GM18858 (cell line): ENCODE results near the gene UFSP2.

Experiments
- ATAC-seq: cut with Tn5 transposase; IDR thresholded peaks from one replicate; pipeline ENCODE4 v1.9.1; 2021; ENCODE audit not compliant: unreplicated experiment

The UFSP2 gene

GRCh38 chr4:185429660-185430059, 3.9 kb upstream of the UFSP2 start:
- ATAC-seq = no peak

DNA sequence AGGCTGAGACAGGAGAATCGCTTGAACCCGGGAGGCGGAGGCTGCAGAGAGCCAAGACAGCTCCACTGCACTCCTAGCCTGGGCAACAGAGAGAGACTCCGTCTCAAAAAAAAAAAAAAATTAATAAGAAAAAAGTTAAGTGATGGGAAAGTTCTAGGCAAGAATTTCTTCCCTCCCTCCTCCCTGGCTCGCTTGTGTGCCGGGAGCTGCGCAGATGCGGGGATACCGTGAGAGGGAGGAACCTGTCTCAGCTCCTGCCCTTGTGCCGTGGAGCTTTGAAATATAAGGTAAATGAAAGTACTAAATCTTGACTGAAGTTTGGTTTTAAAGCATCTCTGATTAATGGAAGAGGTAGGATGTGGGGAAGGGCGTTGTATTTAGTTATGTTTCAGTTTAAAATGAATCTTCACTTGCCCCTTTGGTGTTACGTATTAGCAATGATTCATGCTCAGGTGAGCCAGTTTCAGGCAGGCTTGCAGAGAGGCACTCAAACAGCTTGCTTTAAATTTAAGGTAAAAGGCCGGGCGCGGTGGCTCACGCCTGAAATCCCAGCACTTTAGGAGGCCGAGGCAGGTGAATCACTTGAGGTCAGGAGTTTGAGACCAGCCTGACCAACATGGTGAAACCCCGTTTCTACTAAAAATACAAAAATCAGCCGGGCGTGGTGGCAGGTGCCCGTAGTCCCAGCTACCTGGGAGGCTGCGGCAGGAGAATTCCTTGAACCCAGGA, 1.4 kb upstream of the UFSP2 start:
- ATAC-seq = no peak

DNA sequence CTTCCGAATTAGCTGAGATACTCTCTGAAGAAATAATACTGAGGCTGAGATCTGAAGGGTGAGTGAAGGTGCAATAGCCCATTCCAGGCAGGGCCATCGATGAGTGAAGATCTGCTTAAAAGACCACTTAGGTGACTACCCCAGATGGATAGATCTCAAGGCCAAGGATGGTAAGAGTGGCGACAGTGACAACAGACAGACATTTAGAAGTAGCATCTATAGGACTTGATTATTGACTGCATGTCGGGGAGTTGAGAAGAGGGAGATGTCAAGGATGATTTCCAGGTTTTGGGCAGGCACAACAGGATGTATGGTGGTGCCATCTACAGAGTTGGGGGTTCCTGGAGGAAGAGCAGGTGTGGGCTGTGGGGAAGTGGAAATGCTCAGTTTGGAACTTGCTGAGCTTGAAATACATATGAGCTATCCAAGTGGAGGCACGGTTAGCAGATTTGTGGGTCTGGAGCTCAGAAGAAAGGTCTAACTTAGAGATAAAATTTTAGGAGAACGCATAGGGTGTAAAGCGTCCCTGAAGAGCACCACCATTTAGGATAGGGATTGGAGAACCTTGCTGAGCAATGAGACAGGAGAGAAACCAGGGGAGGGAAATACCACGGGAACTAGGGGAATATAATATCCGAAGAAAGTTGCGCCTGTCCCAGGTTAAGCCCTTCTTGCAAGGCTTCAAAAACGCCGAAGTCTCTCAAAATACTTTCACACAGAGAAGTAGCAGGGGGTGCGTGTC, 688 bp downstream of the UFSP2 start:
- no peak for ATAC-seq

DNA sequence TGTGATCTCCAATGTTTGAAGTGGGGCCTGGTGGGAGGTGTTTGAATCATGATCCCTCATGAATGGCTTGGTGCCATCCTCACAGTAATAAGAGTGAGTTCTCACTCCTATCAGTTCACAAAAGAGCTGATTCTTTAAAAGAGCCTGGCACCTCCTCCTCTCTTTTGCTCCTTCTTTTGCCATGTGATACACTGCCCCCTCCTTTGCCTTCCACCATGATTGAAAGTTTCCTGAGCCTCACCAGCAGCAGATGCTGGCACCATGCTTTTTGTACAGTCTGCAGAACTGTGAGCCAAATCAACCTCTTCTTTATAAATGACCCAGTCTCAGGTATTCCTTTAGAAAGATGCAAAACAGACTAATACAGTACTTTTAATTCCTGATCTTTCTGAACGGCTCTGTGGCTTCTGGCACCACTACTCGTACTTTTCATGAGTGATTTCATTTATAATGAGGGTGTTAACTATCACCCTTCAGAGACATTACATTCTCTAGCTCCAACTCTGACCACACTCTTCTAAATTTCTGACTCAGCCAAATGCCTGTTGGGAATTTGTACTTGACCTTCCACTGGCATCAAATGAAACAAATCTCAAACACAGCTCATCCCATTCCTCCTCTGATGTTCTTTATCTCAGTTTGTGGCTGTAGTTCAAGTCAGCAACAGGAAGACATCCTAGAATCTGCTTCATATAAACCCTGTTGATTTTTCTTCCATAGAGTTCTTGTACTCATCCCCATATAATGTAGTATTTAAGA, 4.2 kb downstream of the UFSP2 start:
- ATAC-seq = no peak

GRCh38 chr4:185416955-185417354, 8.8 kb downstream of the UFSP2 start:
- no peak for ATAC-seq

DNA sequence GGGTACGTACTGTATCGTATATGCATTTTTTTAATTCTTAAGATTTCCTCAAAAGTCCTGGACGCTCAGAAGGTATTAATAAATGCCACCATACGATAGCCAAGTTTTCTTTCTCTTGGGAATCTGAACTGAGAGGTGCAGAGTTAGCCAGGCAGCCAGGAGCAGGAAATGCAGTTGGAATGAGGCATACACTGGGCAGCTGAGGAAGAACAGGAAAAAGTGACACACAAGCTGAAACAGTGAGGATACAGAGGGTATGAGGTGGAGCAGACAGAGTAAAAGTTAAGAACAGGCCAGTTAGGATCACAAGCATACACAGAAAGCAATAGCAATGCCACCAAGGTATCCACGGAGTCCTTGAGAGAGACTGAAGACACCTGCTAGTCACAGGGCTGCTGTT, 13.4 kb downstream of the UFSP2 start:
- ATAC-seq = no peak

- ATAC-seq = no peak
These were observed 13.9 kb downstream of the UFSP2 start for GRCh38 chr4:185411849-185412248.

GRCh38 chr4:185408432-185408831, 17.3 kb downstream of the UFSP2 start:
- no peak for ATAC-seq

GRCh38 chr4:185405296-185405999, 20.3 kb downstream of the UFSP2 start:
- peak; percentile 66 for ATAC-seq

GRCh38 chr4:185404031-185404430, 21.7 kb downstream of the UFSP2 start:
- no peak for ATAC-seq

DNA sequence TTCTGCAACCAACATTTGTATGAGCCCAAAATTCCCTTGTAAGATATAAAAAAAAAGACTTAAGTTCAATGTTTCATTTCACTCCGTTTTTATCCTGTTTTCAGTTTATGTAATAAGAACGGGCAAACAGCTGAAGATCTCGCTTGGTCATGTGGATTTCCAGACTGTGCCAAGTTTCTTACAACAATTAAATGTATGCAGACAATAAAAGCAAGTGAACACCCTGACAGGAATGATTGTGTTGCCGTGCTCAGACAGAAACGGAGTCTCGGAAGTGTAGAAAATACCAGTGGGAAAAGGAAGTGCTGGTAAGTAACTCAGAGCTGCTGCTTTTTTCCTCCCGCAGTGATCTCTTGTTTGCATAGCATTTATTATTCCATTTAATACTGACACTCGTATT, 26.3 kb downstream of the UFSP2 start:
- no peak for ATAC-seq

GRCh38 chr4:185398618-185399017, 27.1 kb downstream of the UFSP2 start:
- ATAC-seq = no peak

DNA sequence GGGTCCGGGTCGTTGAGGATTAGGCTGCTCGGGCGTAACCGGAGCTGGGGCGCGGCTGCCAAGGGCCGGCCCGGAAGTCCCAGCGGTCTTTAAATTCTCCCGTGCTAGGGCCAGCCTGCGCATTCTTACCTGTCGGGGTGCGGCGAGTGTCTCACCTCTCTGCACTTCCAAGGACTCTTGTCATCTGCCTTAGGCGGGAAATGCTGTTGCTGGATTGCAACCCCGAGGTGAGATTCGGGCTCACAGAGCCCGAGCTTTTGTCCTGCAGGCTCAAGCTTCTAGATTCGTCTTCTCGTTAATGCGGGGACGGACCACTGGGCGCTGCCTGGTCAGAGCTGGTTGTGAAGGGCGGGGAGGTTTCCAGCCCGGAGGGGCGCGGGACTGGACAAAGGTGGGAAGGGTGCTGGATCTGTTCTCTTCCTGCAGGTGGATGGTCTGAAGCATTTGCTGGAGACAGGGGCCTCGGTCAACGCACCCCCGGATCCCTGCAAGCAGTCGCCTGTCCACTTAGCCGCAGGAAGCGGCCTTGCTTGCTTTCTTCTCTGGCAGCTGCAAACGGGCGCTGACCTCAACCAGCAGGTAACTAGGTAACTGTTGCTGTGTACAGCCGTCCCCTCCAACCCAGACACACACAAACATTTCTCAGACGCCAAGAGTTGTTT, 28.9 kb downstream of the UFSP2 start, which contains the start of gene ANKRD37:
TSS of gene ANKRD37 (plus strand) at position 118 of the 662 bp plus-strand sequence. CDS start at position 201, 83 bp downstream.
- no peak for ATAC-seq

DNA sequence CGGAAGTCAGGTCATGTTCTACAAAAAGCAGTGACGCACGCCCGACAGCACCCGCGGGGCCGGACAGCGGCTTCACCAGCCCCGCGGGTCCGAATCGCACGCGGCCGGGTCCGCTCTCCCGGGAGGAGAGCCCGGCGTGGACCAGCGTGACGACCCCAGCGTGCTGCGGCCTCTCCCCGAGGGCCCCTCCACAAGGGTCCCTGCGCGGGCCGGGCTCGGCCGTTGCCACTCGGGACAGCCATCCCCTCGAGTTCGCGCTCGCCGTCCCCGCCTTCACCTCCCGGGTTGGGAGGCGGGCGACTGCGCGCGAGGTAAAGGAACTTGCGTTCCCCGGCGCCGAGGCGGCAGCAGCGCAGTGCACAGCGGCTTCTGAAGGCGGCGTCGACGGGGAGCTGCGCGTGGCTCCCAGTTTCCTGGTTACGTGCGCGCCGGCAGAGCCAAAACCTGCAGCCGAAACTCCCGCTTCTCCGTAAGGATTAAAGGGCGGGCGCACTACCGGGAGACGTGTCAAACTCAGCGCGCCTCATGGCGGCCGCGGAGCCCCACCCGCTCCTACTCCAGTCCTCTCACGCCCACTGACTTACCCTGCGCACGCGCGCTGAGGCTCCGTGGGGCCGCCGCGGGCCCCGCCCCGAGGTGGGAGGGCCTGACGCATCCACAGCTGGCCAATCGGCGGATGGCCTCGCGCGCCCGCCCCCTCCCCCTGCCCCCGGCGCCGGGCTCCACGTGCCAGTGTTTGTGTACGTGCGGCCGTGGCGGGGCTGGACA, 29.6 kb downstream of the UFSP2 start:
- ATAC-seq = peak; percentile 52

- ATAC-seq = no peak
These were observed 30.4 kb downstream of the UFSP2 start, which contains the start of gene LRP2BP for GRCh38 chr4:185395238-185395955. Gene LRP2BP (minus strand): TSS chr4:185395924. CDS start chr4:185378186, 17,738 bp downstream.

DNA sequence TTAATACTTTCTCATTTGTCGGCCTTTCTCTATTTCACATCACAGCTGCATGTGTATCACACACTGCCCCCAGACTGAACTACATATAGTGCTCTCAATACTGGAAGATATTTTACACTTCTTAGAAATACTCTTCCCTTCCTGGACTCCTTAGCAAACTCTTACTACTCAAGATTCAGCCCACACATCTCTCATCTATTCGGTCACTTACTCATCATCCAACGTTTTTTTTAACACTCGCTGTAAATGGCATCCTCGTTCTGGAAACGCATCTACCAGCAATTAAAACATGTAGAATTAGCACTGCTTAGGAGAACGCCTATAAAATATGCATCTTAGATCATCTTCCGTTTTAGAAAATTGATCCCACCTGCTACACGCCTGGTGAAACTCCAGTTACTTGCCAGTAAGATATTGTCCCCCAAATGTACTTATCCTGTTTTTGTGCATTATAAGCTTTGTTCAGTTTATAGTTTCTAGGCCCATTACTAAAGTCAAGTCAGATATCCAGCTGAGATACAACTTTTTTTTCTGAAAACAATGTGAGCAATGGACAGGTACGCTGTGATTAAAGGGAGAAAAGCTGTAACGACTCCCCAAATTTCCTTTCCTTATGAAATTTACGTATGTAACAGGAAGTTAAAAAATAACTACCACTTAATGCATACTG, 31.1 kb downstream of the UFSP2 start:
- no peak for ATAC-seq

- ATAC-seq = no peak
These were observed 33.6 kb downstream of the UFSP2 start for GRCh38 chr4:185392156-185392555.

- ATAC-seq = no peak
These were observed 34.8 kb downstream of the UFSP2 start for GRCh38 chr4:185390941-185391340.
